Measurements from ENCODE around the gene ALAS2.
A peak's percentile ranks its signal among the peaks of the same experiment; 100 is the strongest.
"Not testable (repeated sequence)": the region's sequence is repeated elsewhere in the genome, so short reads cannot be mapped to it uniquely, and the experiment has no call there.

The ALAS2 gene

GRCh38 chrX:55030271-55031205 lies at the start of gene ALAS2:
Gene ALAS2, minus strand, starts transcription at chrX:55030977. Its CDS starts 4,977 bp downstream, at chrX:55026000.
- TF ChIP-seq CTCF (IDR thresholded peaks at IDR 0.05; ENCODE audit: control extremely low read depth, extremely low read depth, low read depth, missing control alignments) = no peak
- ChIA-PET CTCF (no interaction called here), POLR2A (no interaction called here)
- no peak for DNase-seq (ENCODE audit: extremely low spot score)

GRCh38 chrX:55074851-55075467 lies 44.2 kb upstream of the ALAS2 start, which contains the start of gene PAGE2B:
Gene PAGE2B, plus strand, starts transcription at chrX:55075030. Its CDS starts 1,012 bp downstream, at chrX:55076042.
- TF ChIP-seq CTCF (IDR thresholded peaks at IDR 0.05; ENCODE audit: control extremely low read depth, extremely low read depth, low read depth, missing control alignments) = no peak
- ChIA-PET CTCF (no interaction called here), POLR2A (no interaction called here)
- no peak for DNase-seq (ENCODE audit: extremely low spot score)

GRCh38 chrX:55072286-55072685 lies 41.5 kb upstream of the ALAS2 start:
- no peak for DNase-seq (ENCODE audit: extremely low spot score)
- ChIA-PET POLR2A (no interaction called here), CTCF (no interaction called here)
- no peak for TF ChIP-seq CTCF (IDR thresholded peaks at IDR 0.05; ENCODE audit: control extremely low read depth, extremely low read depth, low read depth, missing control alignments)

- POLR2A ChIA-PET; DNase-seq (ENCODE audit: extremely low spot score); CTCF ChIA-PET: not testable (repeated sequence)
These were observed 36.4 kb upstream of the ALAS2 start for GRCh38 chrX:55067180-55067579.

GRCh38 chrX:55057675-55058249 lies 27.0 kb upstream of the ALAS2 start:
- peak; percentile 27 for DNase-seq (ENCODE audit: extremely low spot score)
- POLR2A ChIA-PET = no interaction called here
- CTCF ChIA-PET = interaction anchor here (0.6 to 1.3 kb wide), 9 partner anchors 33 to 850 kb away, joined by 3 to 16 read pairs (median 3); no protein-coding TSS in a partner anchor
- TF ChIP-seq CTCF (IDR thresholded peaks at IDR 0.05; ENCODE audit: control extremely low read depth, extremely low read depth, low read depth, missing control alignments) = peak; percentile 63

- ChIA-PET CTCF (interaction anchor here (0.6 to 1.3 kb wide), 9 partner anchors 32 to 851 kb away, joined by 3 to 16 read pairs (median 3); no protein-coding TSS in a partner anchor), POLR2A (no interaction called here)
- TF ChIP-seq CTCF (IDR thresholded peaks at IDR 0.05; ENCODE audit: control extremely low read depth, extremely low read depth, low read depth, missing control alignments) = no peak
- no peak for DNase-seq (ENCODE audit: extremely low spot score)
These were observed 26.3 kb upstream of the ALAS2 start for GRCh38 chrX:55056820-55057674.

GRCh38 chrX:55050599-55050998 lies 19.8 kb upstream of the ALAS2 start:
- DNase-seq (ENCODE audit: extremely low spot score); CTCF ChIA-PET; POLR2A ChIA-PET: not testable (repeated sequence)
